HEK293T (cell line): ENCODE data around the gene PRKG1.

ENCODE experiments used
- BHLHE40 ChIP-seq: fragments of 450-650 bp; IDR thresholded peaks from 2 replicates; pipeline ENCODE4 v1.6.1; 2016; ENCODE audit warnings: mild to moderate bottlenecking, moderate library complexity, borderline replicate concordance
- TARDBP ChIP-seq: fragments of 450-650 bp; IDR thresholded peaks from 2 replicates; pipeline ENCODE4 v1.6.1; 2016

- TF ChIP-seq TARDBP = no peak
- no peak for TF ChIP-seq BHLHE40
Measured at GRCh38 chr10:52287866-52288265, 1213.6 kb downstream of the PRKG1 start.
